ENCODE measurements around the gene KCNH2. TPM values are rescaled to one million over a fixed set of nuclear protein-coding genes. Genes with fewer than 3 reads are reported as not detected.

The KCNH2 gene
- total and polyA plus RNA-seq, 12 donors, result 1.1 to 18.7 (median 5.0) TPM

DNA sequence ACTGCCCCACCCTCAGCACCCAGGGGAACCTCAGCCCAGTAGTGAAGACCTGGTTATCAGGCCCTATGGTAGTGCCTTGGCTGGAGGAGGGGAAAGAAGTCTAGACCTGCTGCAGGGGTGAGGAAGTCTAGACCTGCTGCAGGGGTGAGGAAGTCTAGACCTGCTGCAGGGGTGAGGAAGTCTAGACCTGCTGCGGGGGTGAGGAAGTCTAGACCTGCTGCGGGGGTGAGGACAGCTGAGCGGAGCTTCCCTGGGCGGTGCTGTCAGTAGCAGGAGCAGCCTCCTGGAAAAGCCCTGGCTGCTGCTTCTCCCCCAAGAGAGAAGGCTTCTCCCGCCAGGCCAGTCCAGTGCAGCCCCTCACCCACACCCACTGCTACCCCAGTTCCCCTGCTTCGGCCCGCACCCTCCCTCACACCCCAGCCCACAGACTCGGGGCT, 19.0 kb upstream of the KCNH2 start:
- DNase-seq, result no peak
- 68 to 83% (median 78%) methylated on average over 4 to 8 of the region's 8 CpGs for WGBS, 4 donors

DNA sequence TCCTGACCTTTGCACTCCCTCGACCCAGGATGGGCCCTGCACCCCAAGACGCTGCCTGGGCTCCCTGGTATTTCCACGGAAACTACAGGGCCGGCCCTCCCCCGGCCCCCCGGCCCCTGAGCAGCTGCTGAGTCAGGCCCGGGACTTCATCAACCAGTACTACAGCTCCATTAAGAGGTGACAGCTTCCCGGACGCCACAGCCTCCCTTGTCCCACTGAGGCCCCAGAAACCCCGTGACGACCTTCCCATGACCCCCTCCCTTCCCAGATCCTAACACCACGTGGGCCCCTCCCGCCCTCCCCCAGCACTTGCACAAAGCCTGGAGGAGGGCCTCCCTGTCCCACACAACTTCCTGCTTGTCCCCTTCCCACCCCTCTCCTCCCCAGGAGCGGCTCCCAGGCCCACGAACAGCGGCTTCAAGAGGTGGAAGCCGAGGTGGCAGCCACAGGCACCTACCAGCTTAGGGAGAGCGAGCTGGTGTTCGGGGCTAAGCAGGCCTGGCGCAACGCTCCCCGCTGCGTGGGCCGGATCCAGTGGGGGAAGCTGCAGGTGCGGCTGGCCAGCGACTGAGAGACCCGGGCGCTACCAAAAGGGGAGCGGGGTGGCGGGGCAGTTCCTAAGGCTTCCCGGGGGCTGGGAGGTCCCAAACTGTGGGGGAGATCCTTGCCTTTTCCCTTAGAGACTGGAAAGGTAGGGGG, 18.4 kb upstream of the KCNH2 start:
- TF ChIP-seq CTCF (IDR thresholded peaks at IDR 0.05), result no peak
- no peak for TF ChIP-seq POLR2A (IDR thresholded peaks at IDR 0.05)
- Histone ChIP-seq H3K27ac (no peak overlapping the region), H3K36me3 (replicated peaks in 1 of 2) (no peaks in the 10 kb centered on the region), H3K27me3 (no peaks in the 10 kb centered on the region), H3K9me3 (replicated peaks in 1 of 3) (no peaks in the 10 kb centered on the region), H3K4me3 (no peak overlapping the region), H3K4me1 (replicated peaks in 1 of 2) (no peaks in the 10 kb centered on the region)
- intact Hi-C loops (cut with DNase I), result no loop called here
- WGBS, 4 donors, result 36 to 80% (median 49%) methylated on average over 1 to 31 of the region's 31 CpGs
- DNase-seq, result no peak

More for the DNA sequence above, 19.0 kb upstream of the KCNH2 start:
- TF ChIP-seq POLR2A (IDR thresholded peaks at IDR 0.05), result no peak
- TF ChIP-seq CTCF (IDR thresholded peaks at IDR 0.05), result no peak
- Histone ChIP-seq H3K36me3 (replicated peaks in 1 of 2) (no peaks in the 10 kb centered on the region), H3K27me3 (no peaks in the 10 kb centered on the region), H3K4me3 (no peak overlapping the region), H3K4me1 (replicated peaks in 1 of 2) (no peaks in the 10 kb centered on the region), H3K9me3 (replicated peaks in 1 of 3) (no peaks in the 10 kb centered on the region), H3K27ac (no peak overlapping the region)
- intact Hi-C loops (cut with DNase I), result no loop called here

GRCh38 chr7:150994838-150995510, 16.9 kb upstream of the KCNH2 start:
- no peak overlapping the region for H3K4me3 ChIP-seq
- no peak overlapping the region for H3K27ac ChIP-seq
- no peak for DNase-seq
- H3K27me3 ChIP-seq, result no peaks in the 10 kb centered on the region
- TF ChIP-seq POLR2A (IDR thresholded peaks at IDR 0.05) (no peak), CTCF (IDR thresholded peaks at IDR 0.05) (no peak)
- H3K9me3 ChIP-seq (replicated peaks in 1 of 3), result no peaks in the 10 kb centered on the region
- H3K4me1 ChIP-seq (replicated peaks in 1 of 2), result no peaks in the 10 kb centered on the region
- no peaks in the 10 kb centered on the region for H3K36me3 ChIP-seq (replicated peaks in 1 of 2)
- intact Hi-C loops (cut with DNase I), result no loop called here
- WGBS, 4 donors, result 59 to 82% (median 64%) methylated on average over 8 to 19 of the region's 19 CpGs

- Histone ChIP-seq H3K27ac (peak overlapping the region in 1 of 5 donors; percentile 22), H3K4me1 (replicated peaks in 1 of 2) (no peaks in the 10 kb centered on the region), H3K9me3 (replicated peaks in 1 of 3) (no peaks in the 10 kb centered on the region), H3K4me3 (peak overlapping the region in 1 of 4 donors; percentile 22), H3K27me3 (no peaks in the 10 kb centered on the region), H3K36me3 (replicated peaks in 1 of 2) (no peaks in the 10 kb centered on the region)
- TF ChIP-seq CTCF (IDR thresholded peaks at IDR 0.05) (no peak), POLR2A (IDR thresholded peaks at IDR 0.05) (no peak)
- no peak for DNase-seq
- WGBS, 4 donors, result 49 to 63% (median 51%) methylated on average over 11 to 15 of the region's 15 CpGs
- intact Hi-C loops (cut with DNase I), result no loop called here
Measured at GRCh38 chr7:150994141-150994837, 16.2 kb upstream of the KCNH2 start.

Data from adrenal gland (tissue), 12 donors.